ENCODE results near the gene WDR4.
"Not testable (repeated sequence)": the region's sequence is repeated elsewhere in the genome, so short reads cannot be mapped to it uniquely, and the experiment has no call there.

Gene WDR4

GRCh38 chr21:42878993-42879787, at the start of gene WDR4:
TSS of gene WDR4 (minus strand) at chr21:42879539. CDS start at chr21:42879495, 44 bp downstream.
- DNase-seq (ENCODE audit: low read depth in 3 of 3, low spot score in 1 of 3) = peak; percentile 92 to 98 (median 97)

- DNase-seq (ENCODE audit: low read depth in 3 of 3, low spot score in 1 of 3) = not testable (repeated sequence)
These were observed 48.3 kb upstream of the WDR4 start for GRCh38 chr21:42927474-42928200.

- no peak for DNase-seq (ENCODE audit: low read depth in 3 of 3, low spot score in 1 of 3)
These were observed 46.0 kb upstream of the WDR4 start, which contains the start of gene ERVH48-1 for GRCh38 chr21:42925114-42925926. TSS of gene ERVH48-1 (minus strand) at chr21:42925630. CDS start at chr21:42919006, 6,624 bp downstream.

GRCh38 chr21:42924433-42924751, 45.1 kb upstream of the WDR4 start:
- no peak for DNase-seq (ENCODE audit: low read depth in 3 of 3, low spot score in 1 of 3)

GRCh38 chr21:42923553-42924432, 44.5 kb upstream of the WDR4 start:
- DNase-seq (ENCODE audit: low read depth in 3 of 3, low spot score in 1 of 3) = peak; percentile 16 to 27 (median 24)

- DNase-seq (ENCODE audit: low read depth in 3 of 3, low spot score in 1 of 3) = no peak
These were observed 43.6 kb upstream of the WDR4 start for GRCh38 chr21:42922918-42923317.

- no peak for DNase-seq (ENCODE audit: low read depth in 3 of 3, low spot score in 1 of 3)
These were observed 42.6 kb upstream of the WDR4 start for GRCh38 chr21:42921927-42922326.

GRCh38 chr21:42918291-42918690, 39.0 kb upstream of the WDR4 start:
- no peak for DNase-seq (ENCODE audit: low read depth in 3 of 3, low spot score in 1 of 3)

GRCh38 chr21:42913476-42913875, 34.1 kb upstream of the WDR4 start:
- no peak for DNase-seq (ENCODE audit: low read depth in 3 of 3, low spot score in 1 of 3)

GRCh38 chr21:42911920-42912319, 32.6 kb upstream of the WDR4 start:
- not testable (repeated sequence) for DNase-seq (ENCODE audit: low read depth in 3 of 3, low spot score in 1 of 3)

GRCh38 chr21:42908484-42908883, 29.1 kb upstream of the WDR4 start:
- DNase-seq (ENCODE audit: low read depth in 3 of 3, low spot score in 1 of 3) = not testable (repeated sequence)

GRCh38 chr21:42906233-42906632, 26.9 kb upstream of the WDR4 start:
- no peak for DNase-seq (ENCODE audit: low read depth in 3 of 3, low spot score in 1 of 3)

GRCh38 chr21:42905195-42905594, 25.9 kb upstream of the WDR4 start:
- no peak for DNase-seq (ENCODE audit: low read depth in 3 of 3, low spot score in 1 of 3)

- no peak for DNase-seq (ENCODE audit: low read depth in 3 of 3, low spot score in 1 of 3)
These were observed 24.5 kb upstream of the WDR4 start for GRCh38 chr21:42903817-42904216.

GRCh38 chr21:42900446-42900845, 21.1 kb upstream of the WDR4 start:
- no peak for DNase-seq (ENCODE audit: low read depth in 3 of 3, low spot score in 1 of 3)

- peak; percentile 100 for DNase-seq (ENCODE audit: low read depth in 3 of 3, low spot score in 1 of 3)
These were observed 13.8 kb upstream of the WDR4 start, which contains the start of gene NDUFV3 for GRCh38 chr21:42892931-42893755. TSS of gene NDUFV3 (plus strand) at chr21:42893309. CDS start at chr21:42893334, 25 bp downstream.

- DNase-seq (ENCODE audit: low read depth in 3 of 3, low spot score in 1 of 3) = no peak
These were observed 13.2 kb upstream of the WDR4 start for GRCh38 chr21:42892582-42892930.

- no peak for DNase-seq (ENCODE audit: low read depth in 3 of 3, low spot score in 1 of 3)
These were observed 8.0 kb upstream of the WDR4 start for GRCh38 chr21:42887326-42887725.

GRCh38 chr21:42883921-42884320, 4.6 kb upstream of the WDR4 start:
- no peak for DNase-seq (ENCODE audit: low read depth in 3 of 3, low spot score in 1 of 3)

- DNase-seq (ENCODE audit: low read depth in 3 of 3, low spot score in 1 of 3) = no peak
These were observed 1.0 kb upstream of the WDR4 start for GRCh38 chr21:42880352-42880751.
